ENCODE data around the gene FZD7. TPM values are rescaled to one million over a fixed set of nuclear protein-coding genes. Genes with fewer than 3 reads are reported as not detected.

The FZD7 gene
- total and polyA plus RNA-seq, 8 donors: 11.1 to 43.1 (median 38.0) TPM

DNA sequence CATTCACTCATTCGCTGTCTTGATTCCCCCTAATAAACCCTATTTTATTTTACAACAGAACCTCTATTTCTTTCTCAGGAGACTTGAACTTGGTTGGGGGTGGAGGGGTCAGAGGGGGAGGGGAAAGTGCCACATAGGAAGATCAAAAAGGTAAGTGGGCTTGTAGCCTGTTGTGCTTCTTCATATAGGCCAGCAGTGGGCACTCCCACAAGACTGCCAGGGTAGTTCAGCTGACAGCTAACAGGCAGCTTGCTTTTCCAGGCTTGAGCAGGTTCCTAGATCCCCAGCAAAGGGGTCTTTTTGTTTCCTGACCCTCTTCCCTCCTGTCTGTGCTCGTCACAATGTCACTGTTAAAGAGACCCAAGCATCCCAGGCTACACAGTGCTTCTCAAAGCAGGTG is 38.6 kb downstream of the FZD7 start:
- Histone ChIP-seq H3K9me3 (no peaks in the 10 kb centered on the region), H3K4me1 (no peaks in the 10 kb centered on the region), H3K36me3 (no peaks in the 10 kb centered on the region), H3K27ac (no peak overlapping the region), H3K27me3 (no peaks in the 10 kb centered on the region), H3K4me3 (no peak overlapping the region)
- TF ChIP-seq, protein P1, sequence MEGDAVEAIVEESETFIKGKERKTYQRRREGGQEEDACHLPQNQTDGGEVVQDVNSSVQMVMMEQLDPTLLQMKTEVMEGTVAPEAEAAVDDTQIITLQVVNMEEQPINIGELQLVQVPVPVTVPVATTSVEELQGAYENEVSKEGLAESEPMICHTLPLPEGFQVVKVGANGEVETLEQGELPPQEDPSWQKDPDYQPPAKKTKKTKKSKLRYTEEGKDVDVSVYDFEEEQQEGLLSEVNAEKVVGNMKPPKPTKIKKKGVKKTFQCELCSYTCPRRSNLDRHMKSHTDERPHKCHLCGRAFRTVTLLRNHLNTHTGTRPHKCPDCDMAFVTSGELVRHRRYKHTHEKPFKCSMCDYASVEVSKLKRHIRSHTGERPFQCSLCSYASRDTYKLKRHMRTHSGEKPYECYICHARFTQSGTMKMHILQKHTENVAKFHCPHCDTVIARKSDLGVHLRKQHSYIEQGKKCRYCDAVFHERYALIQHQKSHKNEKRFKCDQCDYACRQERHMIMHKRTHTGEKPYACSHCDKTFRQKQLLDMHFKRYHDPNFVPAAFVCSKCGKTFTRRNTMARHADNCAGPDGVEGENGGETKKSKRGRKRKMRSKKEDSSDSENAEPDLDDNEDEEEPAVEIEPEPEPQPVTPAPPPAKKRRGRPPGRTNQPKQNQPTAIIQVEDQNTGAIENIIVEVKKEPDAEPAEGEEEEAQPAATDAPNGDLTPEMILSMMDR (IDR thresholded peaks at IDR 0.05): no peak
- intact Hi-C loops (cut with DNase I): no loop called here
- DNase-seq (no peak), ATAC-seq (no peak)

GRCh38 chr2:202072737-202073401 is 39.2 kb downstream of the FZD7 start, which contains the start of gene KIAA2012:
KIAA2012 (plus strand) TSS chr2:202073255; CDS start chr2:202073628, 373 bp downstream.
- Histone ChIP-seq H3K4me3 (no peak within 1 kb of the TSS), H3K27me3 (no peaks in the 10 kb centered on the region), H3K36me3 (no peaks in the 10 kb centered on the region), H3K27ac (no peak within 1 kb of the TSS), H3K9me3 (no peaks in the 10 kb centered on the region), H3K4me1 (no peaks in the 10 kb centered on the region)
- intact Hi-C loops (cut with DNase I): no loop called here
- ATAC-seq (no peak), DNase-seq (no peak)
- TF ChIP-seq, protein P1 (IDR thresholded peaks at IDR 0.05): no peak

DNA sequence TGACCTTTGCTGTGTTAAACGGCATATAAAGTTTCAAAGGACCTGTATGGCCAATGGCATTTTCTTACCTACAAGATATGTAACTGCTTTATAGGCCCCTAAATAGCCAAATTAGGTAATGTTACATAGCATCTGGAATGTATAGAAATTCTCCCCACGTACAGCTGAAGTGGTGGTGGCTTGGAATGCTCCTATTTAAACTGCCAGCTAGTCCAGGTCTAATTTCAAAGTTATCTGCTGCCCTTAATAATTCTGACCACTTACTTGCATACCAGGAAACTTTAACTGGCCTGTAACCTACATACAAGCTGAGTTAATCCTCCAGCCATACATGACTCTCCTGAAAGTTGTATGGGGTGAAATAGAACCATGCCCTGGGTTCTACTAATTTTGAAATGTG is 40.7 kb downstream of the FZD7 start:
- no peak overlapping the region for H3K4me3 ChIP-seq
- H3K27ac ChIP-seq: no peak overlapping the region
- no peaks in the 10 kb centered on the region for H3K36me3 ChIP-seq
- no peak for DNase-seq
- TF ChIP-seq, protein P1 (IDR thresholded peaks at IDR 0.05): no peak
- no peaks in the 10 kb centered on the region for H3K4me1 ChIP-seq
- intact Hi-C loops (cut with DNase I): no loop called here
- H3K27me3 ChIP-seq: no peaks in the 10 kb centered on the region
- no peak for ATAC-seq
- no peaks in the 10 kb centered on the region for H3K9me3 ChIP-seq

DNA sequence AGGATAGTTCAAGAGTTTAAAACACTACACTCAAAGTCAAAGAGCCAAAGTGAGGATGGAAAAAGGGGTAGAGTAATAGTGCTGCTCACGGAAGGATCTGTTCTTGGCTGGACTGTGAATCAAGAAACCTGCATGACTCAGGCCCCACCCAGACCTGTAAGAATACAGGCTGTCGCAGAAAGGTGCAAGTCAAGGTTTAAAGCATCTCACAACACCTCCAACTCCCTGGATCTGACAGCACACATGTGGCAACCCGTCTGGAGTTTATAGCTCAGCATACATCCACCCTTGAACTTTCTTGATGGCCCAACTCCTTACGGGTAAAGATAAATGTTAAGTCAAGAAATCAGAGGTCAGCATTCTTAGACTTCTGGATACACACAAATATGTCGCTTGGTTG is 45.7 kb downstream of the FZD7 start:
- no peak overlapping the region for H3K27ac ChIP-seq
- no peak for DNase-seq
- intact Hi-C loops (cut with DNase I): no loop called here
- no peak overlapping the region for H3K4me3 ChIP-seq
- no peak for ATAC-seq
- H3K9me3 ChIP-seq: peaks cover 0 to 5% of the 10 kb centered on the region in 2 donors
- no peaks in the 10 kb centered on the region for H3K4me1 ChIP-seq
- TF ChIP-seq, protein P1 (IDR thresholded peaks at IDR 0.05): no peak
- no peaks in the 10 kb centered on the region for H3K27me3 ChIP-seq
- no peaks in the 10 kb centered on the region for H3K36me3 ChIP-seq

GRCh38 chr2:202084265-202084664 is 50.6 kb downstream of the FZD7 start:
- TF ChIP-seq, protein P1 (IDR thresholded peaks at IDR 0.05): no peak

More at GRCh38 chr2:202084265-202084664, 50.6 kb downstream of the FZD7 start:
- DNase-seq (no peak), ATAC-seq (no peak)
- H3K27ac ChIP-seq: no peak overlapping the region
- H3K9me3 ChIP-seq: peaks cover 0 to 5% of the 10 kb centered on the region in 2 donors
- no peak overlapping the region for H3K4me3 ChIP-seq
- intact Hi-C loops (cut with DNase I): no loop called here
- H3K36me3 ChIP-seq: no peaks in the 10 kb centered on the region
- H3K4me1 ChIP-seq: no peaks in the 10 kb centered on the region
- H3K27me3 ChIP-seq: no peaks in the 10 kb centered on the region

Other genes with a start within 250 kb of the FZD7 start
- gene CDK15, start 227.3 kb upstream of the FZD7 start, total RNA-seq: under 1 TPM; 0.73 to 0.84 TPM
- gene CDK15, start 227.3 kb upstream of the FZD7 start, polyA plus RNA-seq (ENCODE audit: insufficient read length in 6 of 6): under 1 TPM; 0.20 to 0.48 (median 0.38) TPM
- 1 to 10 TPM in 1 of 2 donors, not detected in 1; 1.7 TPM for gene KIAA2012, start 39.4 kb downstream of the FZD7 start, total RNA-seq
- 1 to 10 TPM in 4 of 6 donors, under 1 TPM in 2; 0.46 to 2.8 (median 1.5) TPM for gene KIAA2012, start 39.4 kb downstream of the FZD7 start, polyA plus RNA-seq (ENCODE audit: insufficient read length in 6 of 6)
- 10 to 100 TPM; 73.7 to 91.6 TPM for gene SUMO1, start 204.7 kb downstream of the FZD7 start, total RNA-seq
- 100 to 1,000 TPM; 132 to 173 (median 157) TPM for gene SUMO1, start 204.7 kb downstream of the FZD7 start, polyA plus RNA-seq (ENCODE audit: insufficient read length in 6 of 6)
- 10 to 100 TPM; 35.3 to 61.4 TPM for gene NOP58, start 231.9 kb downstream of the FZD7 start, total RNA-seq
- gene NOP58, start 231.9 kb downstream of the FZD7 start, polyA plus RNA-seq (ENCODE audit: insufficient read length in 6 of 6): 100 to 1,000 TPM in 5 of 6 donors, 10 to 100 TPM in 1; 95.1 to 125 (median 109) TPM